Gastroesophageal sphincter (tissue), 4 donors: ENCODE measurements around the gene PDLIM7. TPM values are rescaled to one million over a fixed set of nuclear protein-coding genes. Genes with fewer than 3 reads are reported as not detected.

Experiments
- ATAC-seq: fragments of 150-250 bp; one replicate; pipeline ENCODE4 v1.9.1; 2016; ENCODE audit warnings: mild to moderate bottlenecking, moderate library complexity
- H3K27ac ChIP-seq, 4 donors: fragments of 200-600 bp; sonication (generic) in 3 of 4; 1 replicate in 3 of 4; 2 replicates in 1 of 4; pipeline ENCODE4 v1.5.1; 2016 to 2019
- H3K27me3 ChIP-seq: fragments of 200-600 bp; sonication (generic); one replicate; pipeline ENCODE4 v1.5.1; 2019
- H3K36me3 ChIP-seq, 2 donors: fragments of 200-600 bp; sonication (generic); one replicate each; pipeline ENCODE4 v1.5.1; 2019; ENCODE audit warnings: control low read depth in 1 of 2
- H3K4me1 ChIP-seq, 3 donors: fragments of 200-600 bp; sonication (generic); 1 replicate in 2 of 3; 2 replicates in 1 of 3; pipeline ENCODE4 v1.5.1; 2016 to 2019; ENCODE audit warnings: control low read depth in 2 of 3
- H3K4me3 ChIP-seq, 2 donors: fragments of 200-600 bp; sonication (generic); one replicate each; pipeline ENCODE4 v1.5.1; 2019; ENCODE audit warnings: mild to moderate bottlenecking in 1 of 2, moderate library complexity in 1 of 2
- H3K9me3 ChIP-seq, 3 donors: fragments of 200-600 bp; sonication (generic); one replicate each; pipeline ENCODE4 v1.5.1; 2017 to 2019; ENCODE audit warnings: control low read depth in 2 of 3
- CTCF ChIP-seq, 4 experiments: fragments of 200-600 bp in 2 of 4; fragments of 450-650 bp in 2 of 4; sonication (generic) in 1 of 4; IDR thresholded peaks; one replicate each; pipeline ENCODE4 v1.5.1; 2017 to 2019; ENCODE audit warnings: antibody characterized with exemption in 4 of 4, mild to moderate bottlenecking in 2 of 4, moderate library complexity in 2 of 4
- EP300 ChIP-seq: sonication (generic); formaldehyde crosslinking; IDR thresholded peaks from one replicate; pipeline ENCODE4 v1.6.1; 2017; ENCODE audit warnings: antibody characterized with exemption, mild to moderate bottlenecking
- POLR2A ChIP-seq, 2 donors: fragments of 450-650 bp; IDR thresholded peaks; one replicate each; pipeline ENCODE4 v1.6.1; 2017; ENCODE audit warnings: antibody characterized with exemption in 2 of 2, mild to moderate bottlenecking in 2 of 2, moderate library complexity in 1 of 2
- POLR2AphosphoS5 ChIP-seq: sonication (generic); formaldehyde crosslinking; IDR thresholded peaks from one replicate; pipeline ENCODE4 v1.6.1; 2017; ENCODE audit warnings: antibody characterized with exemption
- WGBS, 2 donors: methylation state at CpG; one replicate each; pipeline ENCODE4 v1.1.5; 2018; ENCODE audit warnings: low coverage in 1 of 2; 5-methylcytosine and 5-hydroxymethylcytosine counted together
- total RNA-seq, 4 donors: library from RNA; depleted of rRNA; stranded (reverse); fragments of >200 nt; gene quantifications; one replicate each; pipeline ENCODE4 v1.1.0, GENCODE V29; 2016

PDLIM7 gene
- total RNA-seq, 4 donors from 2014 or later: 336 to 863 (median 437) TPM

- H3K4me1 ChIP-seq: peaks cover 0 to 53% (median 10%) of the 10 kb centered on the region in 3 donors
- H3K9me3 ChIP-seq: no peaks in the 10 kb centered on the region
- H3K36me3 ChIP-seq: peaks cover 0 to 31% of the 10 kb centered on the region in 2 donors
- peaks cover 19% of the 10 kb centered on the region for H3K27me3 ChIP-seq
- TF ChIP-seq CTCF (IDR thresholded peaks at IDR 0.05) (peak in 1 of 4 experiments; percentile 4), POLR2AphosphoS5 (no peak)
- no peak for ATAC-seq
- peak overlapping the region in 3 of 4 donors; percentile 74 to 81 (median 79) for H3K27ac ChIP-seq
- WGBS, 2 donors: 0 to 24% methylated on average over 1 to 5 of the region's 12 CpGs
- H3K4me3 ChIP-seq: peak overlapping the region in 1 of 2 donors; percentile 71
These were observed 40.8 kb downstream of the PDLIM7 start for GRCh38 chr5:177456591-177456964.

- Histone ChIP-seq H3K27ac (peak overlapping the region in 3 of 4 donors; percentile 79 to 81 (median 80)), H3K9me3 (no peaks in the 10 kb centered on the region), H3K27me3 (peaks cover 23% of the 10 kb centered on the region), H3K4me1 (peaks cover 0 to 50% (median 10%) of the 10 kb centered on the region in 3 donors), H3K4me3 (peak overlapping the region; percentile 36 to 71), H3K36me3 (peaks cover 0 to 31% of the 10 kb centered on the region in 2 donors)
- ATAC-seq: peak; percentile 61
- 0% methylated on average over 3 of the region's 76 CpGs; no CpG with 5 or more reads in 1 of the 2 donors for WGBS, 2 donors
- TF ChIP-seq EP300: no peak
- peak; percentile 56 for TF ChIP-seq POLR2AphosphoS5
- peak in 3 of 4 experiments; percentile 69 to 97 (median 85) for TF ChIP-seq CTCF (IDR thresholded peaks at IDR 0.05)
- no peak for TF ChIP-seq POLR2A (IDR thresholded peaks at IDR 0.05)
These were observed 41.5 kb downstream of the PDLIM7 start for GRCh38 chr5:177455661-177456590.

GRCh38 chr5:177455036-177455660 lies 42.3 kb downstream of the PDLIM7 start:
- peak overlapping the region in 3 of 4 donors; percentile 79 to 81 (median 80) for H3K27ac ChIP-seq
- TF ChIP-seq CTCF (IDR thresholded peaks at IDR 0.05): peak; percentile 51 to 84 (median 84)
- no peak for TF ChIP-seq EP300
- peak in 1 of 2 donors; percentile 17 for TF ChIP-seq POLR2A (IDR thresholded peaks at IDR 0.05)
- WGBS, 2 donors: no CpG with 5 or more reads among the region's 80 CpGs

GRCh38 chr5:177454397-177455035 lies 42.9 kb downstream of the PDLIM7 start:
- Histone ChIP-seq H3K9me3 (no peaks in the 10 kb centered on the region), H3K27me3 (peaks cover 37% of the 10 kb centered on the region), H3K4me1 (peaks cover 0 to 50% (median 10%) of the 10 kb centered on the region in 3 donors), H3K36me3 (peaks cover 0 to 20% of the 10 kb centered on the region in 2 donors), H3K27ac (peak overlapping the region in 3 of 4 donors; percentile 79 to 81 (median 80)), H3K4me3 (peak overlapping the region; percentile 36 to 71)
- ATAC-seq: peak; percentile 76
- TF ChIP-seq EP300 (no peak), CTCF (IDR thresholded peaks at IDR 0.05) (peak in 3 of 4 experiments; percentile 93 to 98 (median 95)), POLR2AphosphoS5 (peak; percentile 22), POLR2A (IDR thresholded peaks at IDR 0.05) (no peak)
- no CpG with 5 or more reads among the region's 84 CpGs for WGBS, 2 donors

More at GRCh38 chr5:177455036-177455660, 42.3 kb downstream of the PDLIM7 start:
- peak; percentile 43 for ATAC-seq
- H3K9me3 ChIP-seq: no peaks in the 10 kb centered on the region
- peaks cover 0 to 50% (median 10%) of the 10 kb centered on the region in 3 donors for H3K4me1 ChIP-seq
- peaks cover 0 to 26% of the 10 kb centered on the region in 2 donors for H3K36me3 ChIP-seq
- peaks cover 31% of the 10 kb centered on the region for H3K27me3 ChIP-seq
- H3K4me3 ChIP-seq: peak overlapping the region; percentile 36 to 71
